ENCODE measurements around the gene SALL3. TPM values are rescaled to one million over a fixed set of nuclear protein-coding genes. Genes with fewer than 3 reads are reported as not detected.

The SALL3 gene
- total and polyA plus RNA-seq, 2 of the 13 experiments (the other 11 are each of a cell fraction or from before 2014, with no cell fraction given): not detected

DNA sequence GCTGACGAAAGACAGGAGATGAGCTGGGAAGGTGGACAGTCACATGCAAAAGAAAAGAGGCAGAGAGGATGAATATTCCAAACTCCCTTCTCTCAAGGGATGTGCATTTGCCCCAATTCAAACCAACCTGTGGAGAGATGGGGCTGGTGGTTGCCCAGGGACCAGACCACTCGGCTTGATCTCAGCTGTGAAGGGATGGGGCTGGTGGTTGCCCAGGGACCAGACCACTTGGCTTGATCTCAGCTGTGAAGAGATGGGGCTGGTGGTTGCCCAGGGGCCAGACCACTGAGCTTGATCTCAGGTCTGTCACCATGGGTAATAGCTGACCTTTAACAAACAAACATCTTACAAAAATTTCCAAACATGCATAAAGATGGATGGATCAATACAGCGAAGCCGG lies 42.5 kb upstream of the SALL3 start:
- no peaks in the 10 kb centered on the region for H3K79me2 ChIP-seq (ENCODE audit: insufficient read depth, low read length)
- CTCF ChIA-PET (ENCODE audit: low intra/inter-chr PET ratio, low total read pairs): no interaction called here
- WGBS (ENCODE audit: low lambda C conversion rate): 40% methylated on average over 4 of the region's 4 CpGs
- in situ Hi-C loops (cut with HindIII; ENCODE audit: extremely low pct_ligation_motif_present, low pct_unique_long_range_greater_than_20kb): no loop called here
- no peak overlapping the region for H3K4me2 ChIP-seq (ENCODE audit: low read depth, low read length)
- no peaks in the 10 kb centered on the region for H4K20me1 ChIP-seq (ENCODE audit: insufficient read depth, low read length)
- FAIRE-seq: no peak
- H3K36me3 ChIP-seq (replicated peaks in 1 of 2; ENCODE audit: control insufficient read depth in 1 of 2, insufficient read depth in 2 of 2, low read length in 2 of 2): no peaks in the 10 kb centered on the region
- no peaks in the 10 kb centered on the region for H3K4me1 ChIP-seq (ENCODE audit: insufficient read depth, low read length)
- H3K9me3 ChIP-seq (ENCODE audit: low read length): no peaks in the 10 kb centered on the region
- TF ChIP-seq, protein P1, sequence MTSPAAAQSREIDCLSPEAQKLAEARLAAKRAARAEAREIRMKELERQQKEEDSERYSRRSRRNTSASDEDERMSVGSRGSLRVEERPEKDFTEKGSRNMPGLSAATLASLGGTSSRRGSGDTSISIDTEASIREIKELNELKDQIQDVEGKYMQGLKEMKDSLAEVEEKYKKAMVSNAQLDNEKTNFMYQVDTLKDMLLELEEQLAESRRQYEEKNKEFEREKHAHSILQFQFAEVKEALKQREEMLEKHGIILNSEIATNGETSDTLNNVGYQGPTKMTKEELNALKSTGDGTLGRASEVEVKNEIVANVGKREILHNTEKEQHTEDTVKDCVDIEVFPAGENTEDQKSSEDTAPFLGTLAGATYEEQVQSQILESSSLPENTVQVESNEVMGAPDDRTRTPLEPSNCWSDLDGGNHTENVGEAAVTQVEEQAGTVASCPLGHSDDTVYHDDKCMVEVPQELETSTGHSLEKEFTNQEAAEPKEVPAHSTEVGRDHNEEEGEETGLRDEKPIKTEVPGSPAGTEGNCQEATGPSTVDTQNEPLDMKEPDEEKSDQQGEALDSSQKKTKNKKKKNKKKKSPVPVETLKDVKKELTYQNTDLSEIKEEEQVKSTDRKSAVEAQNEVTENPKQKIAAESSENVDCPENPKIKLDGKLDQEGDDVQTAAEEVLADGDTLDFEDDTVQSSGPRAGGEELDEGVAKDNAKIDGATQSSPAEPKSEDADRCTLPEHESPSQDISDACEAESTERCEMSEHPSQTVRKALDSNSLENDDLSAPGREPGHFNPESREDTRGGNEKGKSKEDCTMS (CRISPR knock-in tag; conservative IDR thresholded peaks at IDR 0.05): no peak
- no peak for TF ChIP-seq CHD4 (IDR thresholded peaks at IDR 0.05; ENCODE audit: borderline replicate concordance, low read length)
- no peak for TF ChIP-seq CREB1 (IDR thresholded peaks at IDR 0.05)
- TF ChIP-seq CREB1 (CRISPR knock-in tag; IDR thresholded peaks at IDR 0.05): no peak
- TF ChIP-seq, protein P2, sequence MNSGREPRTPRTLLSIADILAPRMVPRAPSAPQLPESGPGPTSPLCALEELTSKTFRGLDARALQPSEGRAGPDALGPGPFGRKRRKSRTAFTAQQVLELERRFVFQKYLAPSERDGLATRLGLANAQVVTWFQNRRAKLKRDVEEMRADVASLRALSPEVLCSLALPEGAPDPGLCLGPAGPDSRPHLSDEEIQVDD (CRISPR knock-in tag; IDR thresholded peaks at IDR 0.05; ENCODE audit: borderline replicate concordance): no peak
- TF ChIP-seq RFXANK (CRISPR knock-in tag; IDR thresholded peaks at IDR 0.05): no peak
- no peak for TF ChIP-seq BRCA1 (CRISPR knock-in tag; IDR thresholded peaks at IDR 0.05)
- TF ChIP-seq KAT7 (CRISPR knock-in tag; IDR thresholded peaks at IDR 0.05; ENCODE audit: borderline replicate concordance): no peak
- no peak for TF ChIP-seq ZNF432 (CRISPR knock-in tag; IDR thresholded peaks at IDR 0.05; ENCODE audit: borderline replicate concordance)
- no peak for TF ChIP-seq ZNF550 (CRISPR knock-in tag; IDR thresholded peaks at IDR 0.05; ENCODE audit: borderline replicate concordance)
- TF ChIP-seq, protein P3, sequence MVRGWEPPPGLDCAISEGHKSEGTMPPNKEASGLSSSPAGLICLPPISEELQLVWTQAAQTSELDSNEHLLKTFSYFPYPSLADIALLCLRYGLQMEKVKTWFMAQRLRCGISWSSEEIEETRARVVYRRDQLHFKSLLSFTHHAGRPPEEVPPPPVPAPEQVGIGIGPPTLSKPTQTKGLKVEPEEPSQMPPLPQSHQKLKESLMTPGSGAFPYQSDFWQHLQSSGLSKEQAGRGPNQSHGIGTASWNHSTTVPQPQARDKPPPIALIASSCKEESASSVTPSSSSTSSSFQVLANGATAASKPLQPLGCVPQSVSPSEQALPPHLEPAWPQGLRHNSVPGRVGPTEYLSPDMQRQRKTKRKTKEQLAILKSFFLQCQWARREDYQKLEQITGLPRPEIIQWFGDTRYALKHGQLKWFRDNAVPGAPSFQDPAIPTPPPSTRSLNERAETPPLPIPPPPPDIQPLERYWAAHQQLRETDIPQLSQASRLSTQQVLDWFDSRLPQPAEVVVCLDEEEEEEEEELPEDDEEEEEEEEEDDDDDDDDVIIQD (CRISPR knock-in tag; IDR thresholded peaks at IDR 0.05; ENCODE audit: low read depth): no peak
- no peak for TF ChIP-seq RAD21 (CRISPR knock-in tag; IDR thresholded peaks at IDR 0.05)
- peaks cover 10 to 60% of the 10 kb centered on the region in 2 experiments; a peak in 4 of 5 replicates for H3K27me3 ChIP-seq (ENCODE audit: control insufficient read depth in 1 of 2, insufficient read depth in 2 of 2, low read length in 2 of 2)
- H3K27ac ChIP-seq (ENCODE audit: extremely low read length, insufficient read depth, low read length): no peak overlapping the region
- intact Hi-C loops (cut with micrococcal nuclease; ENCODE audit: unreplicated experiment): no loop called here
- no peak overlapping the region for H3K4me3 ChIP-seq (replicated peaks in 1 of 3; ENCODE audit: insufficient read depth in 1 of 3, low read depth in 2 of 3, low read length in 3 of 3)
- BruUV-seq (replicated peaks): no TSS peak
- no peak for DNase-seq (ENCODE audit: low spot score)
- ATAC-seq: no peak
- POLR2A ChIA-PET: no interaction called here
- no peak overlapping the region for H2AFZ ChIP-seq (ENCODE audit: low read length)
- H3K9ac ChIP-seq (ENCODE audit: insufficient read depth, low read depth, low read length): no peak overlapping the region
